ENCODE results near the gene BCL7A.

BCL7A gene

DNA sequence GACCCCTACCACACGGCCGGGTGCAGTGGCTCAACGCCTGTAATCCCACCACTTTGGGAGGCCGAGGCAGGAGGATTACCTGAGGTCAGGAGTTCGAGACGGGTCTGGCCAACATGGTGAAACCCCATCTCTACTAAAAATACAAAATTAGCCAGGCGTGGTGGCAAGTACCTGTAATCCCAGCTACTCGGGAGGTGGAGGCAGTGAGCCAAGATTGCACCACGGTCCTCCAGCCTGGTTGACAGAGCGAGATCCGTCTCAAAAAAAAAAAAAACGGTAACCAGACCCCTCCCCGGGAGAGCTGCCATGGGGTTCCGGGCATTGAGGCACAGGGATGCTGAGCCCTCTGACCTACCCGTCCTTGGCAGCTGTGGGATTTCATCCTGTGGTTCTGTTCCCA, 21.8 kb downstream of the BCL7A start:
- Histone ChIP-seq H3K9me3 (ENCODE audit: severe bottlenecking) (peaks cover 6% of the 10 kb centered on the region), H3K36me3 (peaks cover 27% of the 10 kb centered on the region), H3K27me3 (ENCODE audit: insufficient read depth, low read depth, severe bottlenecking) (no peaks in the 10 kb centered on the region), H3K4me3 (ENCODE audit: low read depth, low read length) (no peak overlapping the region), H3K27ac (no peak overlapping the region)
- TF ChIP-seq, protein P1, sequence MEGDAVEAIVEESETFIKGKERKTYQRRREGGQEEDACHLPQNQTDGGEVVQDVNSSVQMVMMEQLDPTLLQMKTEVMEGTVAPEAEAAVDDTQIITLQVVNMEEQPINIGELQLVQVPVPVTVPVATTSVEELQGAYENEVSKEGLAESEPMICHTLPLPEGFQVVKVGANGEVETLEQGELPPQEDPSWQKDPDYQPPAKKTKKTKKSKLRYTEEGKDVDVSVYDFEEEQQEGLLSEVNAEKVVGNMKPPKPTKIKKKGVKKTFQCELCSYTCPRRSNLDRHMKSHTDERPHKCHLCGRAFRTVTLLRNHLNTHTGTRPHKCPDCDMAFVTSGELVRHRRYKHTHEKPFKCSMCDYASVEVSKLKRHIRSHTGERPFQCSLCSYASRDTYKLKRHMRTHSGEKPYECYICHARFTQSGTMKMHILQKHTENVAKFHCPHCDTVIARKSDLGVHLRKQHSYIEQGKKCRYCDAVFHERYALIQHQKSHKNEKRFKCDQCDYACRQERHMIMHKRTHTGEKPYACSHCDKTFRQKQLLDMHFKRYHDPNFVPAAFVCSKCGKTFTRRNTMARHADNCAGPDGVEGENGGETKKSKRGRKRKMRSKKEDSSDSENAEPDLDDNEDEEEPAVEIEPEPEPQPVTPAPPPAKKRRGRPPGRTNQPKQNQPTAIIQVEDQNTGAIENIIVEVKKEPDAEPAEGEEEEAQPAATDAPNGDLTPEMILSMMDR (IDR thresholded peaks at IDR 0.05; ENCODE audit: low read depth, low read length): no peak
- DNase-seq: no peak

DNA sequence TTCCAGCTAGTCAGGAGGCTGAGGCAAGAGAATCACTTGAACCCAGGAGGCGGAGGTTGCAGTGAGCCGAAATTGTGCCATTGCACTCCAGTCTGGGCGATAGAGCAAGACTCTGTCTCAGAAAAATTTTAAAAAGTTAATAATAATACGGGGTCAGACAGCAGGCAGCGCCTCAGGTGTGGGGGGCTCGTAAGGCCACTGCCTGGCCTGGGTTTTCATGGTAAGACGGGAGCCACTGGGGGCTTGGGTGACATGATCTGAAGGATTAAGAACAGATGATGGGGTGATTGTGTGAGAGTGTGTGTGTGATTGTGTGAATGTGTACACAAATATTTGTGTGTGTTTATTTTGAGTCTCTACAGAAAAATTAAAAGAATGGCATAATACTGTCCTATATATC, 23.6 kb downstream of the BCL7A start:
- Histone ChIP-seq H3K9me3 (ENCODE audit: severe bottlenecking) (peaks cover 6% of the 10 kb centered on the region), H3K4me3 (ENCODE audit: low read depth, low read length) (no peak overlapping the region), H3K36me3 (peaks cover 23% of the 10 kb centered on the region), H3K27ac (no peak overlapping the region), H3K27me3 (ENCODE audit: insufficient read depth, low read depth, severe bottlenecking) (no peaks in the 10 kb centered on the region)
- DNase-seq: no peak
- TF ChIP-seq, protein P1 (IDR thresholded peaks at IDR 0.05; ENCODE audit: low read depth, low read length): no peak

DNA sequence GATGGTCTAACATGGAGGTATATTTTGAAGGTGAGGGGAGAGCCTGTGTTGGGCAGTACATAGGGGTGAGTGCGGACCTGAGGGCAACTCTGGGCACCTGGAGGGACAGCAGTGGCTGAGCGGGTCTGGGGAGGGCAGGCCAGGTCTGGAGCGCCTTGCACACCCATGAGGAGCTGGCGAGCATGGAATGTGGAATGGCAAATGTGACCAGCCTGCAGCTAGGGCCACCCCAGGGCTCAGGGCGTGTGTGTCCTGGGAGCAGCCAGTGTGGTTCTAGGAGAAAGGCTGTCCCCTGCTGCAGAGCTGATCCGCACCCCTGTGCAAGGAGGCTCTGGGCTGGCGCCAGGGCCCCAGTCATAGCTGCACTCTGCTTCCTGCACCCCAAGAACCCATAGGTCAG, 24.5 kb downstream of the BCL7A start:
- H3K9me3 ChIP-seq (ENCODE audit: severe bottlenecking): peaks cover 6% of the 10 kb centered on the region
- peaks cover 23% of the 10 kb centered on the region for H3K36me3 ChIP-seq
- no peaks in the 10 kb centered on the region for H3K27me3 ChIP-seq (ENCODE audit: insufficient read depth, low read depth, severe bottlenecking)
- no peak for DNase-seq
- H3K4me3 ChIP-seq (ENCODE audit: low read depth, low read length): no peak overlapping the region
- TF ChIP-seq, protein P1 (IDR thresholded peaks at IDR 0.05; ENCODE audit: low read depth, low read length): no peak
- no peak overlapping the region for H3K27ac ChIP-seq

DNA sequence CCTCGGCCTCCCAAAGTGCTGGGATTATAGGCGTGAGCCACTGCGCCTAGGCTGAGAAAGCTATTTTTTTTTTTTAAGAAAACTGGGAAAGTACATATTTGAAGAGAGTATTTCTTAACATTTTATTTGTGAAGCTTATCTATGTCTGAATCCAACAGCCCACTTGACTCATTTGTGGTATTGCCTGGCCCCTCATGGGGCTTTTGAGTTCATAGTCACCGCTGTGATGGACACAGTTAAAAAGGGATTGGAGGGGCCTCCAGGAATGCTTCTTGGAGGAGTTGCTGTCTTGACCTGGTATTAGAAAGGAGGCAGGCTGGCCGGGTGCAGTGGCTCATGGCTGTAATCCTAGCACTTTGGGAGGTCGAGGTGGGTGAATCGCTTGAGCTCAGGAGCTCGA, 26.5 kb downstream of the BCL7A start:
- Histone ChIP-seq H3K9me3 (ENCODE audit: severe bottlenecking) (peaks cover 6% of the 10 kb centered on the region), H3K27ac (no peak overlapping the region), H3K4me3 (ENCODE audit: low read depth, low read length) (no peak overlapping the region), H3K27me3 (ENCODE audit: insufficient read depth, low read depth, severe bottlenecking) (no peaks in the 10 kb centered on the region), H3K36me3 (peaks cover 23% of the 10 kb centered on the region)
- no peak for DNase-seq
- TF ChIP-seq, protein P1 (IDR thresholded peaks at IDR 0.05; ENCODE audit: low read depth, low read length): no peak

DNA sequence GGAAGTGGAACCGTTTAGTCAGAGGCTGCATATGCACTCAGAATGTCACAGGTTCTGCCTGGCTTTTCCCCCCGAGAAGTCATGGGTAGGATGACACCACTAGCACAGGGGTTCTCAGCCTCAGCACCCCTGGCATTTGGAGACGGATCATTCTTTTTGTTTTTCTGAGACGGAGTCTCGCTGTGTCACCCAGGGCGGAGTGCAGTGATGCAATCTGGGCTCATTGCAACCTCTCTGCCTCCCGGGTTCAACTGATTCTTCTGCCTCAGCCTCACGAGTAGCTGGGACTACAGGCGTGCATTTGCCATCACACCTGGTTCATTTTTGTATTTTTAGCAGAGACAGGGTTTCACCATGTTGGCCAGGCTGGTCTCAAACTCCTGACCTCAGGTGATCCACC, 28.1 kb downstream of the BCL7A start:
- Histone ChIP-seq H3K9me3 (ENCODE audit: severe bottlenecking) (peaks cover 4% of the 10 kb centered on the region), H3K27me3 (ENCODE audit: insufficient read depth, low read depth, severe bottlenecking) (no peaks in the 10 kb centered on the region), H3K36me3 (peaks cover 15% of the 10 kb centered on the region), H3K4me3 (ENCODE audit: low read depth, low read length) (no peak overlapping the region), H3K27ac (no peak overlapping the region)
- no peak for DNase-seq
- TF ChIP-seq, protein P1 (IDR thresholded peaks at IDR 0.05; ENCODE audit: low read depth, low read length): no peak

DNA sequence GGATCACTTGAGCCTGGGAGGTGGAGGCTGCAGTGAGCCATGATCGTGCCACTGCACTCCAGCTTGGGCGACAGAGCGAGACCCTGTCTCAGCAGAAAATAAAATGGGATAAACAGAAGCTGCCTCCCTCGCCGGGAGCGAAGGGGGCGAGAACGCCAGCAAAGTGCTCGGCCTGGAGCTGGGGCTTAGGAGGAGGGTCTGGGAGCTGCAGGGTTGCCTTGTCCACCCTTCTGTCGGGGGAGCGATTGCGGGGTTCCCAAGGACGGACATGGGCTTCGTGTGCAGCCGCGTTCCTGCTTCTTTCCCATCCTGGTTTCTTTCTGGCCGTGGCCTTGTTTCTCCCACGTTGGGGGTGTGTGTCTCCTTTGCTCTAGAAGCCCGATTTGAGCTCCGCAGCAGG, 29.0 kb downstream of the BCL7A start:
- DNase-seq: no peak

More for the DNA sequence above, 29.0 kb downstream of the BCL7A start:
- Histone ChIP-seq H3K4me3 (ENCODE audit: low read depth, low read length) (no peak overlapping the region), H3K9me3 (ENCODE audit: severe bottlenecking) (no peaks in the 10 kb centered on the region), H3K27ac (no peak overlapping the region), H3K27me3 (ENCODE audit: insufficient read depth, low read depth, severe bottlenecking) (no peaks in the 10 kb centered on the region), H3K36me3 (peaks cover 7% of the 10 kb centered on the region)
- TF ChIP-seq, protein P1 (IDR thresholded peaks at IDR 0.05; ENCODE audit: low read depth, low read length): no peak
